Hepatic stellate cell (primary cell): ENCODE measurements around the gene CEP192.

ENCODE experiments used
- DNase-seq: peaks from one replicate; pipeline ENCODE4 v3.0.0; 2011; ENCODE audit warnings: low spot score

The CEP192 gene

DNA sequence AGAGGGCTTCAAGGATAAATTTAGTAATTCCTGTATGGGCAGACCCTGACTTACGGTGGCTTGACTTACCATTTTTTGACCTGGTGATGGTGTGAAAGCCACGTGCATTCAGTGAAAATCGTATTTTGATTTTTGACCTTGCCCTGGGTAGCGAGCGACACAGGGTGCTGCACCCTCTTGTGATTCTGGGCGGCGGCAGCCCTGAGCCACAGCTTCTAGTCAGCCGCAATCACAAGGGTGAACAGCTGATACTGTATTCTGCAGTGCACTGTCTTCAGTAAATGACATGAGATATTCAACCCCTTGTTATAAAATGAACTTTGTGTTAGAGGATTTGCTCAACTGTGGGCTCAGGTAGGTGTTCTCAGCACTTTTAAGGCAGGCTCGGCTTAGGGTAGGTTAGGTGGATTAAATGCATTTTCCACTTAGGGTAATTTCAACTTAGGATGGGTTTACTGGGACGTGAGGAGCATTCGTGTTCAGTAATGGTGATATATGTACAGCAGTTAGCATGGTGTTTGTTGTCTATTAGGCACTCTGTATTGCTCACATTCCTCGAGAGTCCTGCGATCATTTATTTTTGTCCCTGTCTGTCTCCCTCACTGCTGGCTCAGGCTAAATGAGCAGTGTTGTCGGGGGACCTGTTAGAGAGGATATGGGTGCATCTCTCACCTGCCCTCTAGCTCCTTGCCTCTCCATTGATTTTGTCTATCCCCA, 109.9 kb downstream of the CEP192 start:
- DNase-seq = no peak

DNA sequence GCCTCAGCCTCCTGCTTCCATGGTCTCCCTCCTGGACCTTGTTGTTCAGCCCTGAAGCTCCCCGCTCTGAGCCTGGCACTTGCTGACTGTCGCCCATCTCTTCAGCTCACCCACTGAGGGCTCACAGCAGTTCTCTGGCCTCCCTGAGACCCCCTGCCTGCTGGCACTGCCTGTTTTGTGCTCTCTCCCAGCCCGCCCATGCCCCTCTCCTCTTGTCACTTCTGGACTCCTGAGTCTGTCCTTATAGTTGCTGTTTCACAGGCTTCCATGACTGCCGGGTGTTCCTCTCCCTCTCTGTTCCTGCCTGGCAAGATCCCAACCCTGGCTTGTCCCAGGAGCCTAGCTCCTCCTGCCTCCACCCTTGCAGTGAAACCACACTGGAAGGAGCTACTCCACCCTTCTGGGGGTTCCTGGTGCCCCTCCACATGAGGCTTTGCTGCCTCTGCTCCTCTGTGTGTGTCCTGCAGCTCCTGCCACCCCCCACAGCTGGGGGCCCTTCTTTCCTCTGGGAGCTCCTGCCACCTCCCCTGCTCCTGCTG, 110.6 kb downstream of the CEP192 start:
- no peak for DNase-seq

DNA sequence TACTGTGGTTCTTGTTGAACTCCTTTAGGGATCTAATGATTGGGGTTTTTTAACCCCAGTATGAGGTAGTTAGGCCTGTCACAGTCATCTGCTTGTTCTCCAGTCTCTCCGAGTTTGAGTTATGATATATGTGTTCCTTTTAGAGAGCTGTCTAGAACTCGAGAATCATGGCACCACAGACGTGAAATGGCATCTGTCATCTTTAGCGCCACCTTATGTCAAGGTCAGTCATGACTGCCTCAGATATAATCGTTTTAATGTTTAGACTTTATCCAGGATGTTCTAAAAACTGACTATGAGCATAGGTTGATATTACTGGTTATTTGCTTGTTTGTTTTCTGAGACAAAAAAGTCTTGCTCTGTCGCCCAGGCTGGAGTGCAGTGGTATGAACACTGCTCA, 112.2 kb downstream of the CEP192 start:
- DNase-seq = no peak

DNA sequence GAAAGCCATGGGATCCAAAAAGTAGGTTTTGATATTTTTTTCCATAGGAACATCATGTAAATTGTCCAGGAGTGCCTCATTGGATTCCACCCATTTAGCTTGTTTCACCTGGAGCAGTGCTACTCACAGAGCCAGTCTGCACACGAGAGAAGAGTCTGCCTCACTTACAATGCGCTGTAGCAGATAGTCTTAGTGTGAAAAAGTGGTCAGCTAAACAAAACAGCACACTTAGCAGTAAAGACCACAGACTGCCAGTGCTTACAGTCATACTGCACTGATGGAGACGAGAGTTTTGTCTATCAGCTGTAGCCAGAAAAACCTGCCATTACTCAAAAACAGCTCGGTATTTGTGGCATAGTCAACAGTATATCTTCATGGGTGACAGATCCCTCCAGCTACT, 113.9 kb downstream of the CEP192 start:
- no peak for DNase-seq

DNA sequence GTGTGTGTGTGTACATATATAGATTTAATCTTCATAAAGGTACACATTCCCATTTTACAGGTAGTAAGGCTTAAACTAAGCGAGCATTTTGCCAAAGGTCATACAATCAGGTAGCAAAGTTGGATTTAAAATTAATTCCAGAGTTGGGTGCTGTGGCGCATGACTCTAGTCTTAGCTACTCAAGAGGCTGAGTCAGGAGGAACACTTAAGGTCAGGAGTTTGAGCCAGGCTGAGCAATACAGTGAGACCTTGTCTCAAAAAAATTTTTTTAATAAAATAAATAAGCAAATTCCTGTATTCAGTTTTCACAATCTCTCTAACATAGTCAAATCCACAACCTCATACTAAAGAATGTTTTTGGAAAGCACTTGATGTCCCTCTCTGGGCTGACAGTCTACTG, 115.9 kb downstream of the CEP192 start:
- no peak for DNase-seq

DNA sequence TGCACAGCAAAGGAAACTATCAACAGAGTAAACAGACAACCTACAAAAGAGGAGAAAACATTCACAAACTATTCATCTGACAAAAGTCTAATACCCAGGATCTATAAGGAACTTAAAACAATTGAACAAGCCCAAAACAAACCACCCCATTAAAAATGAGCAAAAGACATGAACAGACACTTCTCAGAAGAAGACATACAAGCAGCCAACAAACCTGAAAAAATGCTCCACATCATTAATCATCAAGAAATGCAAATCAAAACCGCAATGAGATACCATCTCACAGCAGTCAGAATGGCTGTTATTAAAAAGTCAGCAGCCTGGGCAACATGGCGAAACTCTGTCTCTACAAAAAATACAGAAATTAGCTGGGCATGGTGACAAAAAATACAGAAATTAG, 117.2 kb downstream of the CEP192 start:
- no peak for DNase-seq

DNA sequence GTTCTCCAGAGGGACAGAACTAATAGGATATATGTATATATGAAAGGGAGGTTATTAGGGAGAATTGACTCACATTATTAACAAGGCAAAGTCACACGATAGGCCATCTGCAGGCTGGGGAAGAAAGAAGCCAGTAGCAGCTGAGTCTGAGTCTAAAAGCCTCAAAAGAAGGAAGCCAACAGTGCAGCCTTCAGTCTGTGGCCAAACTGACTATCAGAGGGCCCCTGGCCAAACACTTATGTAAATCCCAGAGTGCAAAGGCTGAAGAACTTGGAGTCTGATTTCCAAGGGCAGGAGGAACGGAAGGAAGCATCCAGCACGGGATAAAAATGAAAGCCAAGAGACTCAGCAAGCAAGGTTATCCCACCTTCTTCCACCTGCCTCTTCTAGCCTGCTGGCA, 119.4 kb downstream of the CEP192 start:
- DNase-seq = no peak

DNA sequence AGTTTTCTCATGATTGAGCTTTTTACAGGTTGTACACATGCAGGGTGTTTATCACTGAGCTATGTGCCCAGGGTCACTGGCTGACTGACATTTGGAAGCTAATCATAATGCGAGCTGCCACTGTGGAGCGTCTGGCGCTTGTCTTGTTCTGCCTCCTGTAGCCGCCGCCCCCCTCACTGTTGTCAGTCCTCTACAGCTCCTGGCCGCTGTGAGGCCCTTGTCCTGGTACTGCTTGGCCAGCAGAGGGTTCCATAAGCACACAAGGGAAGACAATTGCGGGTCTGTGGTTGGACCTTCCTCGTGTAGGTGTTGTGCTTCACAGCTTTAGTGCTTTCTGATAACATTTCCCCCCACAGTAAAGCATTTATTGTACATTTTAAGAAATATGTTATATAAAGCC, 121.8 kb downstream of the CEP192 start:
- peak; percentile 41 for DNase-seq

DNA sequence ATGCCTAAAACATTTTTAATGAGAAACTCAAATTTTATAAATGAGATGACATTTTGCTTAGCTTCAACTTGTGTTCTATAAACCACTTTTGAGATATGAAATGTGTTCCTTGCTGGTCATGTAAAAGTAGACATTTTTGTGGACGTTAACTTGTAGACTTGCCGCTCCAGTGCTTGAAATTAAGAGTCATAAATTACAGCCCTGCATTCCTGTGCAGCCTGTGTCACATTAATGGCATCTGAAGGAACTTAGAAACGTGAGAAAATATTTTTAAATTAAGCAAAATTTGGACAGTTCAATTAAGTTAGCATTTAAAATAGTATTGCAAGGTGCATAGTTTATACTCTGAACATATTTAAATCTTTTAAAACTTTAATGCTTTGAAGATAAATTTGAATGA, 129.1 kb downstream of the CEP192 start:
- no peak for DNase-seq

DNA sequence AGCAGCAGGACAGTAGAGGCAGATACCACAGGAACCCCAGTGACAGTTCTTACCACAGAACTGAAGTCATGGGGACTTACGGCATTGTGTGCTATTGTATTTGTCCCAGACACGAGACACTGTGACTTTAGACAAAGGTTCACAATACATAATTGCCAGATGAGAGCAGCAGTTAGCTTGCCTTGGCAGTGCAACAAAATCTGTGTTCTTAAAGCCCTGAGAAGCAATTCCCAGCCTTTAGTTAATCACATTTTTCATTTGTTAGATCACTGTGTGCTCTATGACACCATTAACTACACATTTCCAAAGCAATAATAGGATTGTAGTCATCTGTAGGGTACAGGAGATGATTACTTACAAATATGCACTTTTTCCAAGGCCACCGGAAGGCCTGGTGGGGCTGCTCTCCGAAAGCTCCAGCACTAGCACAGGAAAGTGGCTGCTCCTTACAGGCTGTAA, 129.8 kb downstream of the CEP192 start:
- no peak for DNase-seq

DNA sequence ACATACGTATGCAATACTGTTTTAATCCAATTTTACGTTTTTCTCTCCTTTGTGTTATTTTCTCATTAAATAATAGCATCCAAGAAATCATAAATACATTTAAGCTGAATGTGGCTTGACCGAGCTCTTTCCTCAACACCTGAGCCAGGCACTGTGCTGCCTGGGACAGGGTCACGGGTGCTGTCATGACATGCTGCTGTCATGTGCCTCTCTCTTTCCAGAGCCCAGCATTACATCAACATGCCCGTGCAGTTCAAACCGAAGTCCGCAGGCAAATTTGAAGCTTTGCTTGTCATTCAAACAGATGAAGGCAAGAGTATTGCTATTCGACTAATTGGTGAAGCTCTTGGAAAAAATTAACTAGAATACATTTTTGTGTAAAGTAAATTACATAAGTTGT, 133.2 kb downstream of the CEP192 start:
- DNase-seq = no peak

DNA sequence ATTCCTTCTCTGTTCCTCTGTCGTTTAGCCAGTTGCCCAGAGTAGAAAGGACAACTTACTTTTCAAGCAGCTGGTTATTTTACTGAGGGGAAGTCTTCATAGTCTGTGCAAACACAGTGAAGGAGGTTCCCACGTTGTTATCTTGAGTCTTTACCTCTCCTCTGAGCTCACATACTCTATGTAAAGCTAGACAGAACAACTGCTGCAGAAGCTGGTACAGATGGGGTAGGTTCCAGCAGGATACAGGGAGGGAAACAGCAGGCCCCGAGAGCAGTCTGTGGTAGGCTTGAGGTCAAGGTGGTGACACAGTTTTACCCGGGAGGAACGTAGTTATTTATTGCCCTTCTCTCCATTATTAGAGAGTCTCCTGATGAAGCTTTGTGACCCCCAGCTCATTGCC, 134.0 kb downstream of the CEP192 start:
- DNase-seq = no peak

DNA sequence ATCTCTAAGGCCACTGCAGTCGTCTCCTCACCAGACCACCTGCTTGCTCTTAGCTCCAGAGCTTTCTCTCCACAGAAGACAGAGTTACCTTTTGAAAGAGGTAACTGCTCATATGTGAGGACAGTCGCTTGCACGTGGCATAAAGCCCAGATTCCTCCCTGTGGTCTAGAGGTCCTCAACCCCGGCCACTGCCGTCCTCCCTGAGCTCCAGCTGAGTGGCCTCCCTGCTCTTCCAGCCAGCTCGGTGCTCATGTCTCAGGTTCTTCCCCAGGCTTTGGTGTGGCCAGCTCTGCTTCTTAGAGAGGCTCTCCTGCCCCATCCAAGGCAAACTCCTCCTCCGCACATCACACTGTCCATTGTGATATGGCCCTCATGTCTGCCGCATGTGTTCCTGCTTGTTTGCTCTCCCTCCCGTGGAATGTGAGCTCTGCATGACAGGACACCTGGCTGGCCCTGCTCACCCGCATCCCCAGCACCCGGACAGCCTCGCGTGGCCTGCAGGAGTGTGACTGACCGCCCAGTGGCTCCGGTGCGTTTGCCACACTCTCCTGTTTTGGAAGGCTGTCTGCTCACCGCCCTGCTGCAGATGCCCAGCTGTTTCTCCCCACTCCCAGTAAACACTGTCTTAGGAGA, 135.9 kb downstream of the CEP192 start:
- DNase-seq = no peak

DNA sequence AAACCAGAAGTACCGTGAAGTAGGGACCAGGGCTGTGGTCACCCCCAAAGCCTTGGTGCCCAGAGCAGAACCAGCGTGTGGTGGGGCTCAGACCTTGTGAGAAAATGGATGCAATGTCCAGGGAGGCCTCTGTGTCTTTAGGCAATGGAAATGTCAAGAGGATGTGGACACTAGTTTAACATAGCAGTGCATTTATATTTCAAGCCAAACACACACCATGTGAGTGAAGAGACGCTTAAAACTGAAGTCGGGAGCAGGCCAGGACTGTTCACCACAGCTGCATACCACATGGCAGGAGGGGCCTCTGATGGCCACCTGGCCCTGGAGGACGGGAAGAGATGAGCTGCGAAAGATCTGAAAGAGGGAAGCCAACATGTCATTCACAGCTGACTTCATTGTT, 140.1 kb downstream of the CEP192 start:
- no peak for DNase-seq

DNA sequence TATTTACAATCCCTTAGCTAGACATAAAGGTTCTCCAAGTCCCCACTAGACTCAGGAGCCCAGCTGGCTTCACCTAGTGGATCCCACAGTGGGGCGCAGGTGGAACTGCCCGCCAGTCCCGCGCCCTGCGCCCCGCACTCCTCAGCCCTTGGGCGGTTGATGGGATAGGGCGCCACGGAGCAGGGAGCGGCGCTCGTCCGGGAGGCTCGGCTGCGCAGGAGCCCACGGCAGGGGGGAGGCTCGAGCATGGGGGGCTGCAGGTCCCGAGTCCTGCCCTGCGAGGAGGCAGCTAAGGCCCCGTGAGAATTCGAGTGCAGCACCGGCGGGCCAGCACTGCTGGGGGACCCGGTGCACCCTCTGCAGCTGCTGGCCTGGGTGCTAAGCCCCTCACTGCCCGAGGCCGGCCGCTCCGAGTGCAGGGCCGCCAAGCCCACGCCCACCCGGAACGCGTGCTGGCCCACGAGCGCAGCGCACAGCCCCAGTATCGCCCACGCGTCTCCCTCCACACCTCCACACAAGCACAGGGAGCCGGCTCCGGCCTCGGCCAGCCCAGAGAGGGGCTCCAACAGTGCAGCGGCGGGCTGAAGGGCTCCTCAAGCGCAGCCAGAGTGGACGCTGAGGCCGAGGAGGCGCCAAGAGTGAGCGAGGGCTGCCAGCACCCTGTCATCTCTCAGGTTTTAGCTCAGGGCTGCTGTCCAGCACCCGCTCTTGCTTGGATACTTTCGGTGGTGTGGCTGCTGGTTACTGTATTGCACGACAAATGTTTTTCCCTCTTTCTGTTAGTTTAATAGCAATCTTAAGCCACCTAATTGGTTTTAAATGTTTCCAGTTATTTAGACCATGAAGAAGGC, 143.6 kb downstream of the CEP192 start:
- no peak for DNase-seq

DNA sequence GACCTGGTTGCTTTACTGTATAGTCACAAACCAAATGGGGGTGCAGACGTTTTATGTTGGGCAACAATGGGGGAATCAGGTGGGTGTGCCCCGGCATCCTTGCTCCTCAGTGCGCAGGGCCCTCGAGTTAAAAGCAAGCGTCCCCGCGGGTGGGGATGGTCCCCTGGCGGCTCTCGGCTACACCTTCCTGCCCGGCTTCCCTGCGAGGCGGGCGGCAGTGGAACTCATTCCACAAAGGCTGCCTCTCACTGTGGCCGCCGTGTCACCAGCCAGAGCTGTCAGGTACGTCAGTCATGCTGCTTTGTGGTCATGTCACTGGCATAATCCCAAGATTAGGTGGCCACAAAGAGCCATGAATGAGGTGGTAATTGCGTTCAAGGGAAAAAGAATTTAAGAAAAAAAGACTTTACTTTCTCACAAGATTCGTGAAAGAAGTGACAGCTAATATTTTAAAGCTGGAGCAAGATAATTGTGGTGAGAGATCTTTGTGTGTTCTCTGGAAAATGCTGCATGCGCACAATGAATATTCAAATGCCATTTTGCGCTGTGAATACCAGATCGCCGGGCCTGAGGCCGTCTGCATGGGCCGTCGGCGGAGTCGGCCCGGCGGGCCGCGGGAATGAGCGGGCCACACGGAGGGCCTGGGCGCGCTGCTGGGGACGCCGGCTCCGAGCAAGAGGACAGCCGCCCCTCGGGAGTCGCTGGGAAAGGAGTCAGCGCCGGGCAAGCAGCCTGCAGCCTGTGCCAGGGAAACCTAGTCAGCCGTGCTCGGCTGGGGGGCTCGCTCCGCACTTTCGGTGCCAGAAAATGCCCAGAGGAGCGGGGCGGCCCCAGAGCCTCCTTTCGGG, 145.1 kb downstream of the CEP192 start:
- DNase-seq = peak; percentile 60

DNA sequence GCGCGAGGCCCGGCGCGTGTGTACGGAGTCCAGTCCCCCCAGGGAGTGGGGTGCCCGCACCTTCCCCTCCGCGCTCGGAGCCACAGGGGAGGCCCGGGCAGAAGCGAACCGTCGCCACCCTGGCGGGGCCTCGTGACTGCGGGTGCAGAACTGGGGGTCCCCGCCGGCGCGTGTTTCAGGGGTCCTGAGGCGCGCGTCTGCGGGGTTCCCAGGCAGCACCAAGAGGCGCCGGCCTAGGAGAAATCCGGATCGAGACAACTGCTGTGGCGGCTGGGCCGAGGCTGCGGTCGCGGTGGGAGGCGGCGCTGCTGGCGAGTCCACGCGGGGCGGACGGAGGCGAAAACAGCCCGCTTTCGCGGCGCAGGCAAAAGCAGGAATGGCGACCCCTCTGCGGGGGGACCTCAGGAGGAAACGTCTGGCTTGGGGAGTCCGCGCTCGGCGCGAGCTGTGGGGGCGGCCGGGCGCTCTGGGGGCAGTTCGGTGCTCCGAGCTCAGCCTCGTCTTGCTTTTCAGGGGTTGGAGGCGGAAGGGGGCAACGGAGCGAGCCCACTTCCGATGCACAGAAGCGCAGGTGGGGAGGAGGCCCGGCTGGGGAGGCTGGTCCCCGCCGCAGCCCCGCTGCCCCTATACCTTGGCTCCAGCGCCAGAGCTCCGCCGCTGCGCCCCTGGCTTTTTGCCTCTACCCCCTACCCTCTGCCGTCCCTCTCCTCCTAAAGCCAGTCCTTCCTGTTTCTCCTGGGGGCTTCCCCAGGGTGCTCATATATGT, 145.9 kb downstream of the CEP192 start:
- DNase-seq = peak; percentile 58

DNA sequence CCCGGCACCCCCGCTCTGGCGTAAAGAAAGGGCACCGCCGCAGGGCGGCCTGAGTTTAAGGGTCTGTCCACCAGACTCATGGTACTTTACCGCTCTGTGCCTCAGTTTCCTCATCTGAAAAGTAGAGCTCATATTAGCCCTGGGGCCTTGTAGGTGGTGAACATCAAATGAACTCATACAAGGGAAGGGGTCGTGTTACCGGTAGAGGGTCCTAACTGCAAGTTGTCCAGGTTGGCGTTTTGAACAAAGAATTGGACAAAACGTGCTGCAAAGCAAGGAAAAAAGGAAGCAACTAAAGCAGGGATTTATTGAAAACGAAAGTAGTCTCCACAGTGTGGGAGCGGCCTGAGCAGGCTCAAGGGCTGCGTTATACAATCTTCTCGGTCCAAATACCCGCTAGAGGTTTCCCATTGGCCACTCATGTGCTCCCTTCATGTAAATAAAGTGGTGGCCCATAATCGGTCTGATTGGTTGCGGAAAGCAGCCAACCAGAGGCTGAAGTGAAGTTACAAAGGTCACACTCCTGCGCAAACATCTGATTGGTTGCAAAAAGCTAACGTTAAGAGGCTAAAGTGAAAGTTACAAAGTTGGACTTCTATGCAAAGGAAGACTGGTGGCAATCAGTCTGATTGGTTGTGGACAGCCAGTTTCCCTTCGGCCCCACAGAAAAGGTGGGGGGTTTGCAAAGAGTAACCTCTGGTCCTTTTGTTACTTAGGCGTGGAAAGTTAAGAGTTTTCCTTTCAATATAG, 146.7 kb downstream of the CEP192 start:
- DNase-seq = peak; percentile 88

DNA sequence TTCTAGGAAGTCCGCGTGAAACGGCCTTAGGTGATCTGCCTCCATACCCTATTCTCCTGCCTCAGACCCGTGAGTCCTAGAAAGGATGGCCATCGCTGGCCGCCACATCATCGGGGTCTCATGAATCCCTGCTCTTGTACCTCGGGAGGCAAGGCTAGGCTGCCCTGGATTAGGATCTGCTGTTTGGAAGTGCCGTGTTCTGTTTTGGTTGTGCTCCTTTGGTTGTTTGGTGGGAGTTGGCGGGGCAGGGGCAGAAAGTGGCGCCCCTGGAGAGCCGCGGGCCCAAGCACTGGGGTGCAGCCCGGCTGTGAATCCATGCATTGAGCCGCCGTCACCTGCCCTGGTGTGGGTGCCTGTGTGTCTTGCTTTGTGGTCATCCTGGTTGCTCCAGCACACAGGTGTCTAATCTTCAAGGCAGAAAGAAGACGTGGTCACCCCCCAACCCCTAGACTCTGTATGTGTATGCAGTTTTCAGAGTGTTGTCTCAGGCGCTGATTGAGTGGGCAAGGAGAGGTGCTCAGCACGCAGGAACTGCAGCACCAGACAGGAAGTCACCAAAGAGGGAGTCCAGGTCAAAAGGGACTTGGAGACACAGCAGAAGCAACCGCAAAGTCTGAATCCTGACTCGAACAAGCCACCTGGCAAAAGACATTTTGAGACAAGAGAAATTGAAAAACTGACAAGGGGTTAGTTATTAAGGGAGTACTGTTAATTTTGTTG, 147.4 kb downstream of the CEP192 start:
- no peak for DNase-seq
